Gastrocnemius medialis (tissue), 4 donors: ENCODE measurements around the gene KCNAB1.

ENCODE experiments used
- POLR2A ChIP-seq, 2 donors: fragments of 450-650 bp; IDR thresholded peaks; one replicate each; pipeline ENCODE4 v1.6.1; 2017; ENCODE audit warnings: antibody characterized with exemption in 2 of 2, mild to moderate bottlenecking in 2 of 2, moderate library complexity in 2 of 2
- TF ChIP-seq, protein P1 (sequence below), 5 experiments: fragments of 450-650 bp in 3 of 5; fragments of 200-600 bp in 2 of 5; sonication (generic) in 2 of 5; IDR thresholded peaks in 4 of 5; conservative IDR thresholded peaks in 1 of 5; 1 replicate in 4 of 5; 2 replicates in 1 of 5; pipeline ENCODE4 v1.5.1; 2016 to 2019; ENCODE audit warnings: antibody characterized with exemption in 5 of 5, mild to moderate bottlenecking in 3 of 5, moderate library complexity in 3 of 5

DNA sequence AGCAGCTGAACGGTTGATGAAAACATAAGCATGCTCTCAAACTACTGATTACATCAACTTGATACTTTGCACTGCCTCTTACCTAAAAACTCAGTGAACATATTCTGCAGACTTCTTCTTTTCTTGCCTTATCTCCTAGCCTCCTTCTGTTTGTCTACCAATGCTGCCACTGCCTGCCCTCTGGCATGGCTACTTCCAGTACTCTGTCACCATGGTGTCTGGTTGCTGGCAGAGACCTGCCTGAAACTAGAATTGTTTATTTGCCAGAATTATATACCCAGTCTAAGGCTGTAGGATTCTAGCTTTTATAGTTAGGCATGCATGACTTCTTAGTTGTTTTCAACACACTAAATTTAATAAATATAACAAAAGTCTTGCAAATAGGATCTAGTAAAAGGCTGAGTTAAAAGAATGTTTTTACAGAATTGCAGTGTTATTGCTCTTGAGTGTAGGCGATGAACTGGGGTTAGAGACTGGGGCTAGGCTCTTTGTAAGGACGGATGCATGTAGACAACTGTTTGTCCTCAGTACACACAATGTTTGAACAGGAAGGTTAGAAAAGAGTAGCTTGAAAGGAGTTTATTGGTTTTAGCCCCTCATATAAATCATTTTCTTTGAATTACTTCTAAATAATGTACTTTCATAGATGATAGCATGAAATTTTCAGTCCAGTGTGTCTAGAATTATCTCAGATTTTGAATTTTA, 116.3 kb downstream of the KCNAB1 start:
- TF ChIP-seq, protein P1, sequence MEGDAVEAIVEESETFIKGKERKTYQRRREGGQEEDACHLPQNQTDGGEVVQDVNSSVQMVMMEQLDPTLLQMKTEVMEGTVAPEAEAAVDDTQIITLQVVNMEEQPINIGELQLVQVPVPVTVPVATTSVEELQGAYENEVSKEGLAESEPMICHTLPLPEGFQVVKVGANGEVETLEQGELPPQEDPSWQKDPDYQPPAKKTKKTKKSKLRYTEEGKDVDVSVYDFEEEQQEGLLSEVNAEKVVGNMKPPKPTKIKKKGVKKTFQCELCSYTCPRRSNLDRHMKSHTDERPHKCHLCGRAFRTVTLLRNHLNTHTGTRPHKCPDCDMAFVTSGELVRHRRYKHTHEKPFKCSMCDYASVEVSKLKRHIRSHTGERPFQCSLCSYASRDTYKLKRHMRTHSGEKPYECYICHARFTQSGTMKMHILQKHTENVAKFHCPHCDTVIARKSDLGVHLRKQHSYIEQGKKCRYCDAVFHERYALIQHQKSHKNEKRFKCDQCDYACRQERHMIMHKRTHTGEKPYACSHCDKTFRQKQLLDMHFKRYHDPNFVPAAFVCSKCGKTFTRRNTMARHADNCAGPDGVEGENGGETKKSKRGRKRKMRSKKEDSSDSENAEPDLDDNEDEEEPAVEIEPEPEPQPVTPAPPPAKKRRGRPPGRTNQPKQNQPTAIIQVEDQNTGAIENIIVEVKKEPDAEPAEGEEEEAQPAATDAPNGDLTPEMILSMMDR (IDR thresholded peaks at IDR 0.05 in 4 of 5, conservative IDR thresholded peaks at IDR 0.05 in 1 of 5): no peak
- no peak for TF ChIP-seq POLR2A (IDR thresholded peaks at IDR 0.05)
